Liver (tissue), 9 donors: ENCODE data around the gene UBE2F. TPM values are rescaled to one million over a fixed set of nuclear protein-coding genes. Genes with fewer than 3 reads are reported as not detected.

Experiments used
- DNase-seq: peaks from one replicate; pipeline ENCODE4 v3.0.0-alpha.2; 2017; ENCODE audit warnings: low spot score
- H3K27ac ChIP-seq, 2 donors: one replicate each; pipeline ENCODE4 v1.7.0; 2013; ENCODE audit warnings: inconsistent platforms in 2 of 2, low read length in 2 of 2, control low read depth in 1 of 2, low read depth in 1 of 2, mild to moderate bottlenecking in 1 of 2
- H3K27me3 ChIP-seq, 4 donors: one replicate each; pipeline versions ENCODE4 v1.6.1 to v1.7.0; 2013; ENCODE audit warnings: low read length in 3 of 4, inconsistent platforms in 1 of 4, mild to moderate bottlenecking in 1 of 4, moderate library complexity in 1 of 4; ENCODE audit not compliant: control insufficient read depth in 4 of 4, insufficient read depth in 4 of 4
- H3K36me3 ChIP-seq, 4 donors: one replicate each; pipeline versions ENCODE4 v1.6.1 to v1.7.0; 2013; ENCODE audit warnings: low read length in 3 of 4, mild to moderate bottlenecking in 3 of 4, low read depth in 1 of 4, moderate library complexity in 1 of 4; ENCODE audit not compliant: control insufficient read depth in 4 of 4, insufficient read depth in 3 of 4
- H3K4me1 ChIP-seq, 4 donors: one replicate each; pipeline versions ENCODE4 v1.6.1 to v1.7.0; 2013; ENCODE audit warnings: low read length in 3 of 4, mild to moderate bottlenecking in 3 of 4, moderate library complexity in 1 of 4; ENCODE audit not compliant: control insufficient read depth in 4 of 4, insufficient read depth in 4 of 4
- H3K4me3 ChIP-seq, 3 donors: one replicate each; pipeline versions ENCODE4 v1.6.1 to v1.7.0; 2013; ENCODE audit warnings: low read length in 3 of 3, control low read depth in 1 of 3, low read depth in 1 of 3, mild to moderate bottlenecking in 1 of 3
- H3K9ac ChIP-seq, 2 donors: one replicate each; pipeline ENCODE4 v1.7.0; 2013; ENCODE audit warnings: low read length in 2 of 2, mild to moderate bottlenecking in 2 of 2, moderate library complexity in 2 of 2, control low read depth in 1 of 2, low read depth in 1 of 2
- H3K9me3 ChIP-seq, 4 donors: one replicate each; pipeline versions ENCODE4 v1.6.1 to v1.7.0; 2013; ENCODE audit warnings: low read length in 3 of 4; ENCODE audit not compliant: control insufficient read depth in 4 of 4
- EGR1 ChIP-seq, 2 donors: IDR thresholded peaks; 2 replicates each; pipeline ENCODE4 v1.6.1; 2016 to 2018; ENCODE audit warnings: antibody characterized with exemption in 2 of 2, low read depth in 2 of 2
- FOXA1 ChIP-seq: IDR thresholded peaks from 2 replicates; pipeline ENCODE4 v1.6.1; 2016; ENCODE audit warnings: antibody characterized with exemption
- FOXA2 ChIP-seq: IDR thresholded peaks from 2 replicates; pipeline ENCODE4 v1.6.1; 2016; ENCODE audit warnings: antibody characterized with exemption
- GABPA ChIP-seq, 2 donors: IDR thresholded peaks in 1 of 2; conservative IDR thresholded peaks in 1 of 2; 2 replicates each; pipeline ENCODE4 v1.6.1; 2016; ENCODE audit warnings: antibody characterized with exemption in 2 of 2, mild to moderate bottlenecking in 1 of 2, moderate library complexity in 1 of 2
- HNF4A ChIP-seq, 2 donors: conservative IDR thresholded peaks; 2 replicates each; pipeline ENCODE4 v1.6.1; 2016; ENCODE audit warnings: antibody characterized with exemption in 2 of 2, mild to moderate bottlenecking in 2 of 2
- HNF4G ChIP-seq: IDR thresholded peaks from 2 replicates; pipeline ENCODE4 v1.6.1; 2016; ENCODE audit warnings: antibody characterized with exemption
- JUND ChIP-seq, 2 donors: IDR thresholded peaks; 2 replicates each; pipeline ENCODE4 v1.6.1; 2016; ENCODE audit warnings: antibody characterized with exemption in 2 of 2
- NR2F2 ChIP-seq: IDR thresholded peaks from 2 replicates; pipeline ENCODE4 v1.6.1; 2016; ENCODE audit warnings: antibody characterized with exemption
- RAD21 ChIP-seq, 2 donors: IDR thresholded peaks; 2 replicates each; pipeline ENCODE4 v1.6.1; 2016; ENCODE audit warnings: antibody characterized with exemption in 2 of 2, mild to moderate bottlenecking in 2 of 2
- RXRA ChIP-seq, 2 donors: IDR thresholded peaks; 2 replicates each; pipeline ENCODE4 v1.6.1; 2017 to 2018; ENCODE audit warnings: antibody characterized with exemption in 2 of 2, mild to moderate bottlenecking in 1 of 2
- SP1 ChIP-seq: IDR thresholded peaks from 2 replicates; pipeline ENCODE4 v1.6.1; 2018; ENCODE audit warnings: antibody characterized with exemption, mild to moderate bottlenecking
- TAF1 ChIP-seq: conservative IDR thresholded peaks from 2 replicates; pipeline ENCODE4 v1.6.1; 2016; ENCODE audit warnings: antibody characterized with exemption, mild to moderate bottlenecking
- YY1 ChIP-seq: IDR thresholded peaks from 2 replicates; pipeline ENCODE4 v1.6.1; 2016; ENCODE audit warnings: antibody characterized with exemption, mild to moderate bottlenecking
- WGBS: extraction: QIAGEN DNeasy Blood & Tissue Kit; methylation state at CpG from one replicate; pipeline ENCODE4 v1.1.7; 2013; 5-methylcytosine and 5-hydroxymethylcytosine counted together
- polyA plus RNA-seq, 2 donors: library from polyadenylated mRNA; stranded (reverse) in 1 of 2; unstranded in 1 of 2; fragments of 200-250 nt in 1 of 2; fragments of >200 nt in 1 of 2; fragmentation: Nextera tagmentation in 1 of 2; extraction: Ambion mirVana in 1 of 2; gene quantifications; one replicate each; pipeline versions ENCODE4 v1.2.1 to v1.2.3, GENCODE V29; 2013 to 2015
- total RNA-seq, 2 donors: library from RNA; depleted of rRNA; stranded (reverse); fragments of >200 nt; gene quantifications; one replicate each; pipeline ENCODE4 v1.2.3, GENCODE V29; 2014
- TF ChIP-seq, protein P1 (sequence below): IDR thresholded peaks from 2 replicates; pipeline ENCODE4 v1.6.1; 2016; ENCODE audit warnings: antibody characterized with exemption, mild to moderate bottlenecking
- TF ChIP-seq, protein P2 (sequence below): IDR thresholded peaks from 2 replicates; pipeline ENCODE4 v1.6.1; 2016; ENCODE audit warnings: antibody characterized with exemption
- TF ChIP-seq, protein P3 (sequence below): fragments of 150-350 bp; IDR thresholded peaks from 2 replicates; pipeline ENCODE4 v1.5.1; 2017; ENCODE audit warnings: improper control_type of control experiment, low read depth, low read length; ENCODE audit not compliant: missing input control
- TF ChIP-seq, protein P4 (sequence below): IDR thresholded peaks from 2 replicates; pipeline ENCODE4 v1.6.1; 2016; ENCODE audit warnings: antibody characterized with exemption
- donor health status: healthy.
- donor health status: healthy.
- donor health status: healthy.
- donor health status: healthy.
- donor health status: healthy.

Gene UBE2F
- total and polyA plus RNA-seq, 4 donors = 30.5 to 55.3 (median 32.1) TPM

- 85% methylated on average over 4 of the region's 4 CpGs for WGBS
- TF ChIP-seq, protein P1, sequence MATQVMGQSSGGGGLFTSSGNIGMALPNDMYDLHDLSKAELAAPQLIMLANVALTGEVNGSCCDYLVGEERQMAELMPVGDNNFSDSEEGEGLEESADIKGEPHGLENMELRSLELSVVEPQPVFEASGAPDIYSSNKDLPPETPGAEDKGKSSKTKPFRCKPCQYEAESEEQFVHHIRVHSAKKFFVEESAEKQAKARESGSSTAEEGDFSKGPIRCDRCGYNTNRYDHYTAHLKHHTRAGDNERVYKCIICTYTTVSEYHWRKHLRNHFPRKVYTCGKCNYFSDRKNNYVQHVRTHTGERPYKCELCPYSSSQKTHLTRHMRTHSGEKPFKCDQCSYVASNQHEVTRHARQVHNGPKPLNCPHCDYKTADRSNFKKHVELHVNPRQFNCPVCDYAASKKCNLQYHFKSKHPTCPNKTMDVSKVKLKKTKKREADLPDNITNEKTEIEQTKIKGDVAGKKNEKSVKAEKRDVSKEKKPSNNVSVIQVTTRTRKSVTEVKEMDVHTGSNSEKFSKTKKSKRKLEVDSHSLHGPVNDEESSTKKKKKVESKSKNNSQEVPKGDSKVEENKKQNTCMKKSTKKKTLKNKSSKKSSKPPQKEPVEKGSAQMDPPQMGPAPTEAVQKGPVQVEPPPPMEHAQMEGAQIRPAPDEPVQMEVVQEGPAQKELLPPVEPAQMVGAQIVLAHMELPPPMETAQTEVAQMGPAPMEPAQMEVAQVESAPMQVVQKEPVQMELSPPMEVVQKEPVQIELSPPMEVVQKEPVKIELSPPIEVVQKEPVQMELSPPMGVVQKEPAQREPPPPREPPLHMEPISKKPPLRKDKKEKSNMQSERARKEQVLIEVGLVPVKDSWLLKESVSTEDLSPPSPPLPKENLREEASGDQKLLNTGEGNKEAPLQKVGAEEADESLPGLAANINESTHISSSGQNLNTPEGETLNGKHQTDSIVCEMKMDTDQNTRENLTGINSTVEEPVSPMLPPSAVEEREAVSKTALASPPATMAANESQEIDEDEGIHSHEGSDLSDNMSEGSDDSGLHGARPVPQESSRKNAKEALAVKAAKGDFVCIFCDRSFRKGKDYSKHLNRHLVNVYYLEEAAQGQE = no peak
- no peak for TF ChIP-seq NR2F2
- TF ChIP-seq RAD21 (IDR thresholded peaks at IDR 0.05) = no peak
- TF ChIP-seq JUND (IDR thresholded peaks at IDR 0.05) = no peak
- TF ChIP-seq SP1 = no peak
- TF ChIP-seq HNF4G = no peak
- no peak for TF ChIP-seq FOXA2
- H3K27ac ChIP-seq = no peak overlapping the region
- DNase-seq = no peak
- H3K36me3 ChIP-seq = peaks cover under 1 to 10% (median 9%) of the 10 kb centered on the region in 4 donors
- no peaks in the 10 kb centered on the region for H3K9me3 ChIP-seq
- no peak overlapping the region for H3K9ac ChIP-seq
- H3K4me3 ChIP-seq = no peak overlapping the region
- no peaks in the 10 kb centered on the region for H3K4me1 ChIP-seq
- H3K27me3 ChIP-seq = no peaks in the 10 kb centered on the region
These were observed 30.7 kb downstream of the UBE2F start for GRCh38 chr2:237997521-237997920.

DNA sequence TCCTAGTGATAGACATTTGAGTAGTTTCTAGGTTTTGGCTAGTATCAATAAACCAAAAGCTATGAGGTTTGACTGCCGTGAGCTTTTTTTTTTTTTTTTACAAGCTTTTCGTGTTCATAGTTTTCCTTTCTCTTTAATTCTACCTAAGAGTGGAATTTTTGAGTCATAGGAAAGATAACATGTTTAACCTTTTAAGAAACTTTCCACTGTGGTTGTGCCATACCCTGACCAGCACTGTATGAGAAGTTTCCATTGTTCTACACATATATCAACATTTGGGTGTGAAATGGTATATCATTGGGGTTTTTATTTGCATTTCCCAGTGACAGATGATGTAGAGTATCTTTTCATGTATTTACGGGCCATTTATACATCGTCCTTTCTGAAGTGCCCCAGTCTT lies 31.7 kb downstream of the UBE2F start:
- 85% methylated on average over 4 of the region's 4 CpGs for WGBS
- peaks cover 0 to 10% (median 10%) of the 10 kb centered on the region in 4 donors for H3K36me3 ChIP-seq
- H3K27ac ChIP-seq = no peak overlapping the region
- no peaks in the 10 kb centered on the region for H3K9me3 ChIP-seq
- H3K27me3 ChIP-seq = no peaks in the 10 kb centered on the region
- no peak overlapping the region for H3K4me3 ChIP-seq
- no peaks in the 10 kb centered on the region for H3K4me1 ChIP-seq
- TF ChIP-seq JUND (IDR thresholded peaks at IDR 0.05) = peak in 1 of 2 donors; percentile 93
- TF ChIP-seq, protein P1 = no peak
- TF ChIP-seq, protein P2, sequence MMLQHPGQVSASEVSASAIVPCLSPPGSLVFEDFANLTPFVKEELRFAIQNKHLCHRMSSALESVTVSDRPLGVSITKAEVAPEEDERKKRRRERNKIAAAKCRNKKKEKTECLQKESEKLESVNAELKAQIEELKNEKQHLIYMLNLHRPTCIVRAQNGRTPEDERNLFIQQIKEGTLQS = peak; percentile 49
- TF ChIP-seq TAF1 = no peak
- TF ChIP-seq YY1 = no peak
- no peak for TF ChIP-seq HNF4G
- no peak for TF ChIP-seq NR2F2
- TF ChIP-seq FOXA1 = no peak
- TF ChIP-seq, protein P3, sequence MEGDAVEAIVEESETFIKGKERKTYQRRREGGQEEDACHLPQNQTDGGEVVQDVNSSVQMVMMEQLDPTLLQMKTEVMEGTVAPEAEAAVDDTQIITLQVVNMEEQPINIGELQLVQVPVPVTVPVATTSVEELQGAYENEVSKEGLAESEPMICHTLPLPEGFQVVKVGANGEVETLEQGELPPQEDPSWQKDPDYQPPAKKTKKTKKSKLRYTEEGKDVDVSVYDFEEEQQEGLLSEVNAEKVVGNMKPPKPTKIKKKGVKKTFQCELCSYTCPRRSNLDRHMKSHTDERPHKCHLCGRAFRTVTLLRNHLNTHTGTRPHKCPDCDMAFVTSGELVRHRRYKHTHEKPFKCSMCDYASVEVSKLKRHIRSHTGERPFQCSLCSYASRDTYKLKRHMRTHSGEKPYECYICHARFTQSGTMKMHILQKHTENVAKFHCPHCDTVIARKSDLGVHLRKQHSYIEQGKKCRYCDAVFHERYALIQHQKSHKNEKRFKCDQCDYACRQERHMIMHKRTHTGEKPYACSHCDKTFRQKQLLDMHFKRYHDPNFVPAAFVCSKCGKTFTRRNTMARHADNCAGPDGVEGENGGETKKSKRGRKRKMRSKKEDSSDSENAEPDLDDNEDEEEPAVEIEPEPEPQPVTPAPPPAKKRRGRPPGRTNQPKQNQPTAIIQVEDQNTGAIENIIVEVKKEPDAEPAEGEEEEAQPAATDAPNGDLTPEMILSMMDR = no peak
- no peak for TF ChIP-seq RAD21 (IDR thresholded peaks at IDR 0.05)
- no peak for TF ChIP-seq GABPA (IDR thresholded peaks at IDR 0.05 in 1 of 2, conservative IDR thresholded peaks at IDR 0.05 in 1 of 2)
- no peak for TF ChIP-seq FOXA2
- TF ChIP-seq RXRA (IDR thresholded peaks at IDR 0.05) = no peak
- TF ChIP-seq HNF4A (conservative IDR thresholded peaks at IDR 0.05) = no peak
- TF ChIP-seq, protein P4, sequence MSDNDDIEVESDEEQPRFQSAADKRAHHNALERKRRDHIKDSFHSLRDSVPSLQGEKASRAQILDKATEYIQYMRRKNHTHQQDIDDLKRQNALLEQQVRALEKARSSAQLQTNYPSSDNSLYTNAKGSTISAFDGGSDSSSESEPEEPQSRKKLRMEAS = no peak
- peak in 1 of 2 donors; percentile 41 for TF ChIP-seq EGR1 (IDR thresholded peaks at IDR 0.05; ENCODE audit: low read depth in 2 of 2)
- DNase-seq = no peak
- H3K9ac ChIP-seq = peak overlapping the region in 1 of 2 donors; percentile 27
